Astrocyte (in vitro differentiated cells and primary cell): Measurements from ENCODE around the gene PPP1R14B. TPM values are rescaled to one million over a fixed set of nuclear protein-coding genes. Genes with fewer than 3 reads are reported as not detected.

ENCODE experiments used
- DNase-seq: peaks from one replicate; pipeline ENCODE4 v3.0.0-alpha.2; 2010; ENCODE audit warnings: low read depth
- FAIRE-seq: peaks from 2 replicates; lab custom pipeline; 2011; peaks lifted over from hg19 to GRCh38; lab: Jason Lieb, UNC
- H2AFZ ChIP-seq: 2 replicates; pipeline ENCODE4 v1.6.0; 2012; ENCODE audit warnings: low read depth, low read length, inconsistent platforms
- H3K27ac ChIP-seq: 2 replicates; pipeline ENCODE4 v1.5.1; 2011; ENCODE audit warnings: low read depth, low read length, inconsistent platforms
- H3K27me3 ChIP-seq: 2 replicates; pipeline ENCODE4 v1.6.0; 2011; ENCODE audit warnings: low read length, inconsistent platforms; ENCODE audit not compliant: insufficient read depth
- H3K36me3 ChIP-seq: 2 replicates; pipeline ENCODE4 v1.5.1; 2011; ENCODE audit warnings: low read length, inconsistent platforms; ENCODE audit not compliant: insufficient read depth
- H3K4me1 ChIP-seq: 2 replicates; pipeline ENCODE4 v1.5.1; 2011; ENCODE audit warnings: low read length, inconsistent platforms; ENCODE audit not compliant: insufficient read depth
- H3K4me2 ChIP-seq: 2 replicates; pipeline ENCODE4 v1.6.0; 2012; ENCODE audit warnings: low read length, inconsistent platforms
- H3K4me3 ChIP-seq: 2 replicates; pipeline ENCODE4 v1.5.1; 2011; ENCODE audit warnings: low read depth, mild to moderate bottlenecking, low read length, inconsistent platforms; ENCODE audit not compliant: insufficient read depth
- H3K79me2 ChIP-seq: 2 replicates; pipeline ENCODE4 v1.6.0; 2012; ENCODE audit warnings: mild to moderate bottlenecking, low read length, inconsistent platforms; ENCODE audit not compliant: insufficient read depth
- H3K9ac ChIP-seq: 2 replicates; pipeline ENCODE4 v1.6.0; 2012; ENCODE audit warnings: mild to moderate bottlenecking, low read length, inconsistent platforms
- H3K9me3 ChIP-seq: 2 replicates; pipeline ENCODE4 v1.5.1; 2012; ENCODE audit warnings: low read depth, mild to moderate bottlenecking, low read length, inconsistent platforms; ENCODE audit not compliant: insufficient read depth
- H4K20me1 ChIP-seq: 2 replicates; pipeline ENCODE4 v1.6.0; 2012; ENCODE audit warnings: low read length, inconsistent platforms; ENCODE audit not compliant: insufficient read depth
- H3K27ac Mint-ChIP-seq: one replicate; pipeline ENCODE4 v1.8.0; 2021; ENCODE audit warnings: mild to moderate bottlenecking, mixed read lengths; ENCODE audit not compliant: unreplicated experiment
- H3K27me3 Mint-ChIP-seq: one replicate; pipeline ENCODE4 v1.8.0; 2021; ENCODE audit warnings: low read depth, mixed read lengths; ENCODE audit not compliant: unreplicated experiment
- H3K36me3 Mint-ChIP-seq: one replicate; pipeline ENCODE4 v1.8.0; 2021; ENCODE audit warnings: low read depth, mixed read lengths; ENCODE audit not compliant: unreplicated experiment
- H3K4me1 Mint-ChIP-seq: one replicate; pipeline ENCODE4 v1.8.0; 2021; ENCODE audit warnings: low read depth, mixed read lengths; ENCODE audit not compliant: unreplicated experiment
- H3K4me3 Mint-ChIP-seq: one replicate; pipeline ENCODE4 v1.8.0; 2021; ENCODE audit warnings: mild to moderate bottlenecking, moderate library complexity, mixed read lengths; ENCODE audit not compliant: unreplicated experiment
- H3K9me3 Mint-ChIP-seq: one replicate; pipeline ENCODE4 v1.8.0; 2021; ENCODE audit warnings: mild to moderate bottlenecking, mixed read lengths; ENCODE audit not compliant: unreplicated experiment
- EZH2 ChIP-seq: IDR thresholded peaks from 2 replicates; pipeline ENCODE4 v1.6.1; 2012; ENCODE audit warnings: mild to moderate bottlenecking, low read length, inconsistent platforms; ENCODE audit not compliant: insufficient read depth
- total RNA-seq: library from RNA; stranded (reverse); gene quantifications from 2 replicates; pipeline ENCODE4 v1.2.1, GENCODE V29; 2021
- TF ChIP-seq, protein P1 (sequence below): IDR thresholded peaks from 2 replicates; pipeline ENCODE4 v1.5.1; 2011; ENCODE audit warnings: low read depth, mild to moderate bottlenecking, inconsistent platforms, low read length, moderate library complexity; ENCODE audit not compliant: insufficient read depth

PPP1R14B gene
- total RNA-seq, 1 donor from 2014 or later, result 370 TPM

DNA sequence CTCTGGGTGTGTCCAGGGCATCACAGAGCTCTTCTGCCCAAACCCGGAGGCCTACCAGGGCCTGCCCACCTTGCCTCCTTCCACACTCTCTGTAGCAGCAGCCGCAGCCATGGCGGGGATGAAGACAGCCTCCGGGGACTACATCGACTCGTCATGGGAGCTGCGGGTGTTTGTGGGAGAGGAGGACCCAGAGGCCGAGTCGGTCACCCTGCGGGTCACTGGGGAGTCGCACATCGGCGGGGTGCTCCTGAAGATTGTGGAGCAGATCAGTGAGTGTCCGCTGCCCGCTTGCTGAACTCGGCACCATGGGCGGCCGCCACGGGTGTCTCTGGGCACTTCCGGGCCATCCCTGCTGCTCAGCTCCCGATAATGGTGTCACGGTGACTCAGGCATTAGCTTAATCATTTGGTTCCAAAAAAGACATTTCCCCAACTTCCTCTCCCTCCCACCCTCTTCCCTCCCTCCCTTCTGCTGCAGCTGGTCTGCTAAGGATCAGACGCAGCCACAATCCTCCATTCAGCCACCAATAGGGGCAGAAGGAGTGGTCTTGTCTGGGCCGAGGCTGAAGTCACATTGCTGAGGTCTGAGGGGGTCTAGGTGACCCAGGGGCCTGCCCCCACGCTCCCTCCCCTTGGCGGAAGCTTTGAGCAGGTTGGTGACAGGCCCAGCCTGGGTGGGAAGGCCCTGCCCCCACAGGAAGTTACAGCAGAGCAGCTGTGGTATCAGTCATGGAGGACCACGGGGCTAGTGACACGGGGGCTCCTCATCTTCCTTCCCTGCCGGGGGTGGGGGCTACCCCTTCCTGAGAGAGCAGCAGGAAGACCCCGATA, 39.3 kb downstream of the PPP1R14B start:
- no peak for TF ChIP-seq EZH2
- TF ChIP-seq, protein P1, sequence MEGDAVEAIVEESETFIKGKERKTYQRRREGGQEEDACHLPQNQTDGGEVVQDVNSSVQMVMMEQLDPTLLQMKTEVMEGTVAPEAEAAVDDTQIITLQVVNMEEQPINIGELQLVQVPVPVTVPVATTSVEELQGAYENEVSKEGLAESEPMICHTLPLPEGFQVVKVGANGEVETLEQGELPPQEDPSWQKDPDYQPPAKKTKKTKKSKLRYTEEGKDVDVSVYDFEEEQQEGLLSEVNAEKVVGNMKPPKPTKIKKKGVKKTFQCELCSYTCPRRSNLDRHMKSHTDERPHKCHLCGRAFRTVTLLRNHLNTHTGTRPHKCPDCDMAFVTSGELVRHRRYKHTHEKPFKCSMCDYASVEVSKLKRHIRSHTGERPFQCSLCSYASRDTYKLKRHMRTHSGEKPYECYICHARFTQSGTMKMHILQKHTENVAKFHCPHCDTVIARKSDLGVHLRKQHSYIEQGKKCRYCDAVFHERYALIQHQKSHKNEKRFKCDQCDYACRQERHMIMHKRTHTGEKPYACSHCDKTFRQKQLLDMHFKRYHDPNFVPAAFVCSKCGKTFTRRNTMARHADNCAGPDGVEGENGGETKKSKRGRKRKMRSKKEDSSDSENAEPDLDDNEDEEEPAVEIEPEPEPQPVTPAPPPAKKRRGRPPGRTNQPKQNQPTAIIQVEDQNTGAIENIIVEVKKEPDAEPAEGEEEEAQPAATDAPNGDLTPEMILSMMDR, result no peak
- H3K4me1 ChIP-seq, result peaks cover 25% of the 10 kb centered on the region
- H3K36me3 Mint-ChIP-seq, result peaks cover 21% of the 10 kb centered on the region
- H3K27ac Mint-ChIP-seq, result peak overlapping the region; percentile 78
- FAIRE-seq (no peak), DNase-seq (peak; percentile 73)
- H3K36me3 ChIP-seq, result peaks cover 21% of the 10 kb centered on the region
- H3K4me3 ChIP-seq, result no peak overlapping the region
- no peak overlapping the region for H3K4me3 Mint-ChIP-seq
- peaks cover 20% of the 10 kb centered on the region for H4K20me1 ChIP-seq
- peak overlapping the region; percentile 30 for H2AFZ ChIP-seq
- H3K9me3 Mint-ChIP-seq, result no peaks in the 10 kb centered on the region
- H3K4me2 ChIP-seq, result peak overlapping the region; percentile 75
- H3K27me3 Mint-ChIP-seq, result no peaks in the 10 kb centered on the region
- H3K9me3 ChIP-seq, result no peaks in the 10 kb centered on the region
- no peaks in the 10 kb centered on the region for H3K27me3 ChIP-seq
- H3K79me2 ChIP-seq, result no peaks in the 10 kb centered on the region
- peak overlapping the region; percentile 38 for H3K9ac ChIP-seq
- peaks cover 17% of the 10 kb centered on the region for H3K4me1 Mint-ChIP-seq
- peak overlapping the region; percentile 65 for H3K27ac ChIP-seq

DNA sequence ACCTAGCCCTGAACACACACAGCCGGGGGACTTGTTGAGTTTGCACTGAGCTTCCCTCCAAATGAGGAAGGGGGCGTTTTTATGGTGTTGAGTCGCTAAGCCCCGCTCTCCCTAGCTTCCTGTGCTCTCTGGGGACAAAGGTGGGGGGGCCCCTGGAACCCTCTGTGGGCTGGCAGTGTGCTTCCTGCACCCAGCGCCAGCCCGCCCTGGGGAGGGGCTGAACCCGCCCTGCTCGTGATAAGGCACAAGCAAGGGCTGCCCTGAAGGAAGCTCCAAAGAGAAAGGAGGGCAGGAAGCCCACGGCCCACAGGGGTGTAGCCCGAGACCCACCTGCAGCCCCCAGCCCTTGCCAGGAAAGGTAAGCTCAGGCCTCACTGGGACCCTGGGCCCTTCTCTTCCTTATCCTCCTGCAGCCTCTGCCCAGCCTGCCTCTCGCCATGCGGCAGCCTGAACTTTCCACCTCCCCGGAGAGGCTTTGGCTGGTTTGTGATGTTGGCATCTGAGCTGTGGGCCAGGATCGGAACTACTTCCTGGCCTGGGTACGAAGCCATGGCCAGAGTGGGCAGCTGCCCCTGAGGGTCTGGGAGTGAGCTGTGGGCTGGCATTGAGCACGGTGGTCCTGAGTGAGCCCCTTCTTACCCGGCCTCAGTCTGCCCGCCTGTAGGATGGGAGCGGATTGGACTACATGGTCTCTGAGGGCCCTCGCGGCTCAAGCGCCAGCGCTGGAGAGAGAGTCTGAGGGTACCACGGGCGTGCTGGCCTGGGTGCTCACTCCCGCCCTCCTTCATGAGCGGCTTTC, 40.1 kb downstream of the PPP1R14B start, which contains the start of gene FERMT3:
TSS of gene FERMT3 (plus strand) at position 265 of the 799 bp plus-strand sequence. CDS start 644 bp downstream, outside the sequence.
- Mint-ChIP-seq H3K4me3 (no peak within 1 kb of the TSS), H3K4me1 (peaks cover 21% of the 10 kb centered on the region), H3K9me3 (no peaks in the 10 kb centered on the region), H3K27me3 (no peaks in the 10 kb centered on the region), H3K27ac (peak within 1 kb of the TSS; percentile 78), H3K36me3 (peaks cover 22% of the 10 kb centered on the region)
- Histone ChIP-seq H3K9me3 (no peaks in the 10 kb centered on the region), H3K27ac (peak within 1 kb of the TSS; percentile 65), H3K27me3 (no peaks in the 10 kb centered on the region), H3K4me2 (peak within 1 kb of the TSS; percentile 75), H2AFZ (no peak within 1 kb of the TSS), H3K9ac (peak within 1 kb of the TSS; percentile 38), H4K20me1 (peaks cover 25% of the 10 kb centered on the region), H3K79me2 (no peaks in the 10 kb centered on the region), H3K4me1 (peaks cover 25% of the 10 kb centered on the region), H3K36me3 (peaks cover 27% of the 10 kb centered on the region), H3K4me3 (no peak within 1 kb of the TSS)
- TF ChIP-seq EZH2, result no peak
- TF ChIP-seq, protein P1, result no peak
- no peak for DNase-seq
- no peak for FAIRE-seq
